WTC11 (cell line): ENCODE results near the gene SIM2.

ENCODE experiments used
- JAZF1 ChIP-seq: fragments of 250-450 bp; sonication (Bioruptor Pico); IDR thresholded peaks from 2 replicates; pipeline ENCODE4 v1.9.0; 2021; ENCODE audit warnings: moderate library complexity, mild to moderate bottlenecking, inconsistent platforms
- NR3C1 ChIP-seq: sonication (generic); formaldehyde crosslinking; conservative IDR thresholded peaks from 2 replicates; pipeline ENCODE4 v1.8.1; 2023; ENCODE audit warnings: low read depth, mild to moderate bottlenecking, missing genetic modification reagents
- ZNF232 ChIP-seq: sonication (generic); formaldehyde crosslinking; IDR thresholded peaks from 2 replicates; pipeline ENCODE4 v1.8.0; 2022; ENCODE audit warnings: mild to moderate bottlenecking, missing genetic modification reagents
- TF ChIP-seq, protein P1 (sequence below): sonication (generic); formaldehyde crosslinking; IDR thresholded peaks from 2 replicates; pipeline ENCODE4 v1.8.1; 2022; ENCODE audit warnings: mild to moderate bottlenecking, missing genetic modification reagents, moderate library complexity, borderline replicate concordance
- TF ChIP-seq, protein P2 (sequence below): fragments of 200-600 bp; IDR thresholded peaks from 2 replicates; pipeline ENCODE4 v1.8.0; 2022; ENCODE audit warnings: antibody characterized with exemption

- TF ChIP-seq NR3C1 (no peak), ZNF232 (no peak), JAZF1 (CRISPR knock-in tag) (no peak)
- TF ChIP-seq, protein P1, sequence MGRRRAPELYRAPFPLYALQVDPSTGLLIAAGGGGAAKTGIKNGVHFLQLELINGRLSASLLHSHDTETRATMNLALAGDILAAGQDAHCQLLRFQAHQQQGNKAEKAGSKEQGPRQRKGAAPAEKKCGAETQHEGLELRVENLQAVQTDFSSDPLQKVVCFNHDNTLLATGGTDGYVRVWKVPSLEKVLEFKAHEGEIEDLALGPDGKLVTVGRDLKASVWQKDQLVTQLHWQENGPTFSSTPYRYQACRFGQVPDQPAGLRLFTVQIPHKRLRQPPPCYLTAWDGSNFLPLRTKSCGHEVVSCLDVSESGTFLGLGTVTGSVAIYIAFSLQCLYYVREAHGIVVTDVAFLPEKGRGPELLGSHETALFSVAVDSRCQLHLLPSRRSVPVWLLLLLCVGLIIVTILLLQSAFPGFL (CRISPR knock-in tag), result no peak
- TF ChIP-seq, protein P2, sequence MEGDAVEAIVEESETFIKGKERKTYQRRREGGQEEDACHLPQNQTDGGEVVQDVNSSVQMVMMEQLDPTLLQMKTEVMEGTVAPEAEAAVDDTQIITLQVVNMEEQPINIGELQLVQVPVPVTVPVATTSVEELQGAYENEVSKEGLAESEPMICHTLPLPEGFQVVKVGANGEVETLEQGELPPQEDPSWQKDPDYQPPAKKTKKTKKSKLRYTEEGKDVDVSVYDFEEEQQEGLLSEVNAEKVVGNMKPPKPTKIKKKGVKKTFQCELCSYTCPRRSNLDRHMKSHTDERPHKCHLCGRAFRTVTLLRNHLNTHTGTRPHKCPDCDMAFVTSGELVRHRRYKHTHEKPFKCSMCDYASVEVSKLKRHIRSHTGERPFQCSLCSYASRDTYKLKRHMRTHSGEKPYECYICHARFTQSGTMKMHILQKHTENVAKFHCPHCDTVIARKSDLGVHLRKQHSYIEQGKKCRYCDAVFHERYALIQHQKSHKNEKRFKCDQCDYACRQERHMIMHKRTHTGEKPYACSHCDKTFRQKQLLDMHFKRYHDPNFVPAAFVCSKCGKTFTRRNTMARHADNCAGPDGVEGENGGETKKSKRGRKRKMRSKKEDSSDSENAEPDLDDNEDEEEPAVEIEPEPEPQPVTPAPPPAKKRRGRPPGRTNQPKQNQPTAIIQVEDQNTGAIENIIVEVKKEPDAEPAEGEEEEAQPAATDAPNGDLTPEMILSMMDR, result no peak
Observed at GRCh38 chr21:36710729-36711048, 11.8 kb downstream of the SIM2 start.
